WTC11 (cell line): ENCODE results near the gene TCHP. TPM values are rescaled to one million over a fixed set of nuclear protein-coding genes. Genes with fewer than 3 reads are reported as not detected.

ENCODE experiments used
- ATAC-seq: fragments of 200-7000 bp; cut with Tn5 transposase; 2 replicates; pipeline ENCODE4 v1.10.0; 2021; ENCODE audit warnings: mild to moderate bottlenecking, moderate library complexity
- CTCF ChIA-PET: fragments of 300-600 bp; sonication (Branson Sonifier 250); formaldehyde crosslinking; loops from one replicate; lab custom pipeline; 2021; ENCODE audit warnings: antibody characterized with exemption; lab: Charles Lee
- POLR2A ChIA-PET: fragments of 350-600 bp; sonication (Branson Sonifier 250); formaldehyde crosslinking; loops from one replicate; lab custom pipeline; 2021; ENCODE audit warnings: antibody characterized with exemption; lab: Charles Lee
- DNase-seq: peaks from one replicate; pipeline ENCODE4 v3.0.0; 2021; ENCODE audit warnings: low spot score
- H3K27ac Mint-ChIP-seq: 2 replicates; pipeline ENCODE4 v1.8.0; 2021; ENCODE audit warnings: mixed read lengths
- H3K27me3 Mint-ChIP-seq: 2 replicates; pipeline ENCODE4 v1.8.0; 2021; ENCODE audit warnings: low read depth, mild to moderate bottlenecking, moderate library complexity, mixed read lengths
- H3K36me3 Mint-ChIP-seq: 2 replicates; pipeline ENCODE4 v1.8.0; 2021; ENCODE audit warnings: mixed read lengths
- H3K4me1 Mint-ChIP-seq: 2 replicates; pipeline ENCODE4 v1.8.0; 2022; ENCODE audit warnings: mixed read lengths
- H3K4me3 Mint-ChIP-seq: 2 replicates; pipeline ENCODE4 v1.8.0; 2021; ENCODE audit warnings: mild to moderate bottlenecking, moderate library complexity, mixed read lengths
- H3K9me3 Mint-ChIP-seq: 2 replicates; pipeline ENCODE4 v1.8.0; 2021; ENCODE audit warnings: mixed read lengths
- AR ChIP-seq: fragments of 250-450 bp; sonication (Bioruptor Pico); IDR thresholded peaks from 2 replicates; pipeline ENCODE4 v1.9.0; 2021; ENCODE audit warnings: mild to moderate bottlenecking
- ATF1 ChIP-seq: sonication (generic); formaldehyde crosslinking; IDR thresholded peaks from 2 replicates; pipeline ENCODE4 v1.8.1; 2023; ENCODE audit warnings: mild to moderate bottlenecking, moderate library complexity, missing genetic modification reagents
- CBFB ChIP-seq: sonication (generic); formaldehyde crosslinking; IDR thresholded peaks from 2 replicates; pipeline ENCODE4 v1.8.1; 2022; ENCODE audit warnings: mild to moderate bottlenecking, low read depth, missing genetic modification reagents
- E2F5 ChIP-seq: sonication (generic); formaldehyde crosslinking; IDR thresholded peaks from 2 replicates; pipeline ENCODE4 v1.8.1; 2022; ENCODE audit warnings: mild to moderate bottlenecking, moderate library complexity, missing genetic modification reagents
- ELF4 ChIP-seq: sonication (generic); formaldehyde crosslinking; IDR thresholded peaks from 2 replicates; pipeline ENCODE4 v1.8.1; 2022; ENCODE audit warnings: low read depth, mild to moderate bottlenecking, moderate library complexity, missing genetic modification reagents
- EMX1 ChIP-seq: fragments of 250-450 bp; sonication (Bioruptor Pico); IDR thresholded peaks from 2 replicates; pipeline ENCODE4 v1.8.0; 2021; ENCODE audit warnings: mild to moderate bottlenecking
- ERG ChIP-seq: fragments of 250-450 bp; sonication (Bioruptor Pico); IDR thresholded peaks from 2 replicates; pipeline ENCODE4 v1.8.0; 2021; ENCODE audit warnings: mild to moderate bottlenecking
- ESRRA ChIP-seq: sonication (generic); formaldehyde crosslinking; IDR thresholded peaks from 2 replicates; pipeline ENCODE4 v1.8.1; 2022; ENCODE audit warnings: mild to moderate bottlenecking, missing genetic modification reagents, borderline replicate concordance
- FOXK1 ChIP-seq: sonication (generic); formaldehyde crosslinking; IDR thresholded peaks from 2 replicates; pipeline ENCODE4 v1.8.0; 2022; ENCODE audit warnings: mild to moderate bottlenecking, moderate library complexity, missing genetic modification reagents
- FOXP1 ChIP-seq: sonication (generic); formaldehyde crosslinking; IDR thresholded peaks from 2 replicates; pipeline ENCODE4 v1.8.0; 2022; ENCODE audit warnings: missing genetic modification reagents, mild to moderate bottlenecking, moderate library complexity, borderline replicate concordance
- GABPB1 ChIP-seq: sonication (generic); formaldehyde crosslinking; IDR thresholded peaks from 2 replicates; pipeline ENCODE4 v1.8.1; 2023; ENCODE audit warnings: mild to moderate bottlenecking, missing genetic modification reagents
- GTF2I ChIP-seq: fragments of 250-450 bp; sonication (Bioruptor Pico); conservative IDR thresholded peaks from 2 replicates; pipeline ENCODE4 v1.4.0; 2021; ENCODE audit warnings: mild to moderate bottlenecking
- JAZF1 ChIP-seq: fragments of 250-450 bp; sonication (Bioruptor Pico); IDR thresholded peaks from 2 replicates; pipeline ENCODE4 v1.9.0; 2021; ENCODE audit warnings: moderate library complexity, mild to moderate bottlenecking, inconsistent platforms
- JUN ChIP-seq: sonication (generic); formaldehyde crosslinking; IDR thresholded peaks from 2 replicates; pipeline ENCODE4 v1.8.0; 2023; ENCODE audit warnings: mild to moderate bottlenecking, missing genetic modification reagents
- MLX ChIP-seq: sonication (generic); formaldehyde crosslinking; IDR thresholded peaks from 2 replicates; pipeline ENCODE4 v1.8.1; 2023; ENCODE audit warnings: mild to moderate bottlenecking, missing genetic modification reagents, moderate library complexity
- MYBL2 ChIP-seq: sonication (generic); formaldehyde crosslinking; IDR thresholded peaks from 2 replicates; pipeline ENCODE4 v1.8.1; 2023; ENCODE audit warnings: mild to moderate bottlenecking, moderate library complexity, missing genetic modification reagents
- NFATC4 ChIP-seq: fragments of 250-450 bp; sonication (Bioruptor Pico); IDR thresholded peaks from 2 replicates; pipeline ENCODE4 v1.9.0; 2021; ENCODE audit warnings: mild to moderate bottlenecking
- NR1H2 ChIP-seq: sonication (generic); formaldehyde crosslinking; IDR thresholded peaks from 2 replicates; pipeline ENCODE4 v1.9.0; 2021; ENCODE audit warnings: mild to moderate bottlenecking, moderate library complexity, missing genetic modification reagents
- NR3C1 ChIP-seq: sonication (generic); formaldehyde crosslinking; conservative IDR thresholded peaks from 2 replicates; pipeline ENCODE4 v1.8.1; 2023; ENCODE audit warnings: low read depth, mild to moderate bottlenecking, missing genetic modification reagents
- PREB ChIP-seq: sonication (generic); formaldehyde crosslinking; IDR thresholded peaks from 2 replicates; pipeline ENCODE4 v1.8.1; 2022; ENCODE audit warnings: mild to moderate bottlenecking, missing genetic modification reagents, moderate library complexity, borderline replicate concordance
- RELA ChIP-seq: sonication (generic); formaldehyde crosslinking; IDR thresholded peaks from 2 replicates; pipeline ENCODE4 v1.8.1; 2022; ENCODE audit warnings: missing genetic modification reagents, mild to moderate bottlenecking, borderline replicate concordance
- TEAD1 ChIP-seq: sonication (generic); formaldehyde crosslinking; IDR thresholded peaks from 2 replicates; pipeline ENCODE4 v1.8.0; 2022; ENCODE audit warnings: mild to moderate bottlenecking, missing genetic modification reagents
- TP53 ChIP-seq: sonication (generic); formaldehyde crosslinking; IDR thresholded peaks from 2 replicates; pipeline ENCODE4 v1.8.1; 2023; ENCODE audit warnings: mild to moderate bottlenecking, missing genetic modification reagents
- ZNF219 ChIP-seq: sonication (generic); formaldehyde crosslinking; IDR thresholded peaks from 2 replicates; pipeline ENCODE4 v1.8.0; 2023; ENCODE audit warnings: missing genetic modification reagents, mild to moderate bottlenecking, borderline replicate concordance
- total RNA-seq: library from RNA; stranded (reverse); gene quantifications from 3 replicates; pipeline ENCODE4 v1.2.3, GENCODE V29; 2021

The TCHP gene
- total RNA-seq, 1 experiment from 2014 or later = 7.9 TPM

- H3K36me3 Mint-ChIP-seq = peaks cover 24% of the 10 kb centered on the region
- TF ChIP-seq JAZF1 (CRISPR knock-in tag) = no peak
- TF ChIP-seq FOXK1 = no peak
- TF ChIP-seq ERG (CRISPR knock-in tag) = no peak
- TF ChIP-seq TEAD1 (CRISPR knock-in tag) = no peak
- no peak for TF ChIP-seq MLX (CRISPR knock-in tag)
- TF ChIP-seq ZNF219 (CRISPR knock-in tag) = no peak
- TF ChIP-seq GABPB1 (CRISPR knock-in tag) = no peak
- no peak for TF ChIP-seq CBFB (CRISPR knock-in tag)
- no peak for TF ChIP-seq NR1H2 (CRISPR knock-in tag)
- TF ChIP-seq MYBL2 (CRISPR knock-in tag) = no peak
- no peak for TF ChIP-seq PREB (CRISPR knock-in tag)
- no peak for TF ChIP-seq RELA (CRISPR knock-in tag)
- TF ChIP-seq, all 79 proteins: peak for 0
- no peaks in the 10 kb centered on the region for H3K27me3 Mint-ChIP-seq
- POLR2A ChIA-PET = no interaction called here
- DNase-seq (no peak), ATAC-seq (no peak)
- peaks cover 30% of the 10 kb centered on the region for H3K4me1 Mint-ChIP-seq
- CTCF ChIA-PET = interaction anchor here (1.0 to 1.1 kb wide), 2 partner anchors 104 to 484 kb away, joined by 3 read pairs; no protein-coding TSS in a partner anchor
- H3K9me3 Mint-ChIP-seq = no peaks in the 10 kb centered on the region
- no peak overlapping the region for H3K4me3 Mint-ChIP-seq
- H3K27ac Mint-ChIP-seq = peak overlapping the region; percentile 92; the same call in 1 of the 2 replicates
Measured at GRCh38 chr12:109947521-109947920, 47.4 kb downstream of the TCHP start.

GRCh38 chr12:109948368-109948767 lies 48.3 kb downstream of the TCHP start:
- ChIA-PET CTCF (no interaction called here), POLR2A (no interaction called here)
- ATAC-seq = no peak
- Mint-ChIP-seq H3K4me1 (peaks cover 30% of the 10 kb centered on the region), H3K27ac (no peak overlapping the region; the same call in 1 of the 2 replicates), H3K36me3 (peaks cover 31% of the 10 kb centered on the region), H3K4me3 (no peak overlapping the region), H3K9me3 (no peaks in the 10 kb centered on the region), H3K27me3 (no peaks in the 10 kb centered on the region)
- DNase-seq = no peak
- TF ChIP-seq ELF4 (no peak), RELA (CRISPR knock-in tag) (no peak)

GRCh38 chr12:109949089-109949488 lies 49.0 kb downstream of the TCHP start:
- ChIA-PET CTCF (no interaction called here), POLR2A (no interaction called here)
- Mint-ChIP-seq H3K9me3 (no peaks in the 10 kb centered on the region), H3K4me1 (peaks cover 30% of the 10 kb centered on the region), H3K36me3 (peaks cover 32% of the 10 kb centered on the region), H3K27me3 (no peaks in the 10 kb centered on the region), H3K4me3 (no peak overlapping the region), H3K27ac (no peak overlapping the region)
- no peak for DNase-seq
- no peak for ATAC-seq
- TF ChIP-seq GABPB1 (CRISPR knock-in tag) = peak; percentile 66
- TF ChIP-seq JUN = no peak

- ATAC-seq = no peak
- H3K27me3 Mint-ChIP-seq = no peaks in the 10 kb centered on the region
- H3K36me3 Mint-ChIP-seq = peaks cover 32% of the 10 kb centered on the region
- DNase-seq = no peak
- ChIA-PET POLR2A (no interaction called here), CTCF (no interaction called here)
- H3K4me1 Mint-ChIP-seq = peaks cover 18% of the 10 kb centered on the region
- H3K27ac Mint-ChIP-seq = no peak overlapping the region
- H3K9me3 Mint-ChIP-seq = no peaks in the 10 kb centered on the region
- H3K4me3 Mint-ChIP-seq = no peak overlapping the region
- TF ChIP-seq E2F5 (CRISPR knock-in tag) (no peak), JAZF1 (CRISPR knock-in tag) (no peak), FOXP1 (CRISPR knock-in tag) (no peak), ATF1 (CRISPR knock-in tag) (no peak), NR1H2 (CRISPR knock-in tag) (no peak), NFATC4 (CRISPR knock-in tag) (no peak), ESRRA (no peak), EMX1 (CRISPR knock-in tag) (no peak), TP53 (no peak), AR (CRISPR knock-in tag) (no peak), MYBL2 (CRISPR knock-in tag) (no peak), NR3C1 (CRISPR knock-in tag) (no peak), GTF2I (CRISPR knock-in tag) (no peak)
Measured at GRCh38 chr12:109950625-109951024, 50.6 kb downstream of the TCHP start.
